ENCODE results near the gene SLCO3A1.

- TF ChIP-seq CTCF (IDR thresholded peaks at IDR 0.05) (no peak), EP300 (IDR thresholded peaks at IDR 0.05; ENCODE audit: low read depth) (no peak), POLR2A (IDR thresholded peaks at IDR 0.05) (no peak)
Measured at GRCh38 chr15:92021792-92022191, 168.3 kb downstream of the SLCO3A1 start.

Measured in transverse colon (tissue), 3 donors.